Measurements from ENCODE around the gene FXN. TPM values are rescaled to one million over a fixed set of nuclear protein-coding genes. Genes with fewer than 3 reads are reported as not detected.

Gene FXN
- total and polyA plus RNA-seq, 2 donors (not counting 3 experiments of a cell fraction or from before 2014, with no cell fraction given): 18.2 to 21.2 TPM

- TF ChIP-seq JUN (IDR thresholded peaks at IDR 0.05; ENCODE audit: borderline replicate concordance, insufficient read depth, insufficient read length, low read depth) (no peak), MAX (IDR thresholded peaks at IDR 0.05; ENCODE audit: insufficient read depth, insufficient read length) (no peak)
- Histone ChIP-seq H3K9me1 (replicated peaks; ENCODE audit: control insufficient read depth, extremely low read depth, insufficient read depth, low read length) (no peaks in the 10 kb centered on the region), H3K4me2 (ENCODE audit: insufficient read depth, low read length) (no peak overlapping the region), H3K79me2 (ENCODE audit: control insufficient read depth, insufficient read depth, low read length) (no peaks in the 10 kb centered on the region), H3K4me1 (ENCODE audit: control insufficient read depth, extremely low read depth, insufficient read depth, low read length) (no peaks in the 10 kb centered on the region), H3K4me3 (replicated peaks in 1 of 3; ENCODE audit: insufficient read depth in 1 of 3, low read depth in 1 of 3, low read length in 3 of 3) (no peak overlapping the region), H4K20me1 (replicated peaks; ENCODE audit: control insufficient read depth, extremely low read depth, insufficient read depth, low read length) (no peaks in the 10 kb centered on the region), H3K9ac (replicated peaks; ENCODE audit: extremely low read depth, insufficient read depth, low read length) (no peak overlapping the region), H3K27me3 (ENCODE audit: control insufficient read depth in 2 of 2, insufficient read depth in 2 of 2, low read length in 2 of 2) (peaks cover 2 to 4% of the 10 kb centered on the region in 2 experiments), H3K9me3 (replicated peaks; ENCODE audit: control insufficient read depth, insufficient read depth, low read length) (no peaks in the 10 kb centered on the region), H2AFZ (ENCODE audit: low read depth, low read length) (no peak overlapping the region), H3K27ac (ENCODE audit: insufficient read depth, low read depth, low read length) (no peak overlapping the region), H3K36me3 (ENCODE audit: control insufficient read depth in 2 of 2, extremely low read depth in 1 of 2, insufficient read depth in 2 of 2, low read length in 2 of 2) (no peaks in the 10 kb centered on the region)
- dilution Hi-C loops (cut with MboI; ENCODE audit: extremely low pct_ligation_motif_present, low sequenced_read_pairs) (no loop called here), intact Hi-C loops (cut with micrococcal nuclease) (no loop called here)
- POLR2A ChIA-PET: no interaction called here
- no peak for FAIRE-seq
- no peak for DNase-seq (ENCODE audit: low read depth, low spot score)
- CTCF ChIA-PET: interaction anchor here (0.9 to 5.6 kb wide), 4 partner anchors 10 to 430 kb away, joined by 3 to 47 read pairs (median 3); no protein-coding TSS in a partner anchor
- BruUV-seq (replicated peaks): no TSS peak
These were observed 37.9 kb upstream of the FXN start for GRCh38 chr9:68997666-68998065.

- CTCF ChIA-PET: interaction anchor here (1.0 to 5.6 kb wide), 2 partner anchors 9 to 415 kb away, joined by 3 to 47 read pairs; no protein-coding TSS in a partner anchor
- intact Hi-C loops (cut with micrococcal nuclease) (no loop called here), dilution Hi-C loops (cut with MboI; ENCODE audit: extremely low pct_ligation_motif_present, low sequenced_read_pairs) (no loop called here)
- H3K9me1 ChIP-seq (replicated peaks; ENCODE audit: control insufficient read depth, extremely low read depth, insufficient read depth, low read length): no peaks in the 10 kb centered on the region
- H3K9me3 ChIP-seq (replicated peaks; ENCODE audit: control insufficient read depth, insufficient read depth, low read length): no peaks in the 10 kb centered on the region
- H3K79me2 ChIP-seq (ENCODE audit: control insufficient read depth, insufficient read depth, low read length): no peaks in the 10 kb centered on the region
- no peak for DNase-seq (ENCODE audit: low read depth, low spot score)
- no peaks in the 10 kb centered on the region for H3K4me1 ChIP-seq (ENCODE audit: control insufficient read depth, extremely low read depth, insufficient read depth, low read length)
- H3K4me2 ChIP-seq (ENCODE audit: insufficient read depth, low read length): no peak overlapping the region
- no TSS peak for BruUV-seq (replicated peaks)
- TF ChIP-seq FOS (IDR thresholded peaks at IDR 0.05; ENCODE audit: borderline replicate concordance, insufficient read depth, low read length) (no peak), MYC (IDR thresholded peaks at IDR 0.05; ENCODE audit: low read depth, low read length) (no peak), EZH2 (IDR thresholded peaks at IDR 0.05; ENCODE audit: borderline replicate concordance, low read depth, low read length, severe bottlenecking) (no peak), GATA2 (IDR thresholded peaks at IDR 0.05; ENCODE audit: insufficient read depth, insufficient read length, low read depth, low read length) (no peak), CTCF (IDR thresholded peaks at IDR 0.05; ENCODE audit: extremely low read depth in 1 of 2, insufficient read depth in 1 of 2, low read depth in 1 of 2, low read length in 2 of 2) (no peak), JUN (IDR thresholded peaks at IDR 0.05; ENCODE audit: borderline replicate concordance, insufficient read depth, insufficient read length, low read depth) (no peak), POLR2AphosphoS5 (IDR thresholded peaks at IDR 0.05; ENCODE audit: insufficient read depth, low read depth, low read length) (no peak), POLR2A (IDR thresholded peaks at IDR 0.05; ENCODE audit: low read depth, low read length) (no peak), MAX (IDR thresholded peaks at IDR 0.05; ENCODE audit: insufficient read depth, insufficient read length) (no peak)
- no peak overlapping the region for H3K27ac ChIP-seq (ENCODE audit: insufficient read depth, low read depth, low read length)
- no peak for FAIRE-seq
- H3K4me3 ChIP-seq (replicated peaks in 1 of 3; ENCODE audit: insufficient read depth in 1 of 3, low read depth in 1 of 3, low read length in 3 of 3): no peak overlapping the region
- no peaks in the 10 kb centered on the region for H4K20me1 ChIP-seq (replicated peaks; ENCODE audit: control insufficient read depth, extremely low read depth, insufficient read depth, low read length)
- H3K9ac ChIP-seq (replicated peaks; ENCODE audit: extremely low read depth, insufficient read depth, low read length): no peak overlapping the region
- peaks cover 2 to 4% of the 10 kb centered on the region in 2 experiments for H3K27me3 ChIP-seq (ENCODE audit: control insufficient read depth in 2 of 2, insufficient read depth in 2 of 2, low read length in 2 of 2)
- no peaks in the 10 kb centered on the region for H3K36me3 ChIP-seq (ENCODE audit: control insufficient read depth in 2 of 2, extremely low read depth in 1 of 2, insufficient read depth in 2 of 2, low read length in 2 of 2)
- POLR2A ChIA-PET: no interaction called here
- no peak overlapping the region for H2AFZ ChIP-seq (ENCODE audit: low read depth, low read length)
These were observed 37.2 kb upstream of the FXN start for GRCh38 chr9:68998385-68998784.
